Measurements from ENCODE around the gene SKAP1. TPM values are rescaled to one million over a fixed set of nuclear protein-coding genes. Genes with fewer than 3 reads are reported as not detected.
"Not testable (repeated sequence)": the region's sequence is repeated elsewhere in the genome, so short reads cannot be mapped to it uniquely, and the experiment has no call there.

Gene SKAP1
- total RNA-seq, 1 donor from 2014 or later: not detected

DNA sequence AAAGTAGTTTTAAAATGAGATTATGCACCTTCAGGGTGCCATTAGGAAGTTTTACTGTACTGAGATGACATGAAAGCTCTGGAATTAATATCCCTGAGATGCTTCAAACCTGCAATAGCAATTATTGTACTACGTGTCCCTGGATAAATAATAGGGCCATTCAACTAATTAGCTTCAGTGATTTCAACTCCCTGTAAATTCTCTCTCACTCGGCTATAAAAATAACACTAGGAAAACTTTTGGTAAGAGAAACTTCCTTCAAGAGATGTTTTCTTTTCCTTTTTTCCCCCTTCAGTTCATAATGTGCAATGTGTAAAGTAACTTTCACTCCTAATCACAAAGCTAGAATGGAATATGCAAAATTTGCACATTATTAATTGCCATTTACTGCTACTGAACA lies 176.0 kb downstream of the SKAP1 start:
- no peak overlapping the region for H3K27ac Mint-ChIP-seq (ENCODE audit: unreplicated experiment)
- no peaks in the 10 kb centered on the region for H3K36me3 Mint-ChIP-seq (ENCODE audit: unreplicated experiment)
- H3K4me3 Mint-ChIP-seq (ENCODE audit: unreplicated experiment): no peak overlapping the region
- H3K9me3 Mint-ChIP-seq (ENCODE audit: unreplicated experiment): no peaks in the 10 kb centered on the region
- peaks cover 6% of the 10 kb centered on the region for H3K4me1 Mint-ChIP-seq (ENCODE audit: low read depth, unreplicated experiment)
- TF ChIP-seq, protein P1, sequence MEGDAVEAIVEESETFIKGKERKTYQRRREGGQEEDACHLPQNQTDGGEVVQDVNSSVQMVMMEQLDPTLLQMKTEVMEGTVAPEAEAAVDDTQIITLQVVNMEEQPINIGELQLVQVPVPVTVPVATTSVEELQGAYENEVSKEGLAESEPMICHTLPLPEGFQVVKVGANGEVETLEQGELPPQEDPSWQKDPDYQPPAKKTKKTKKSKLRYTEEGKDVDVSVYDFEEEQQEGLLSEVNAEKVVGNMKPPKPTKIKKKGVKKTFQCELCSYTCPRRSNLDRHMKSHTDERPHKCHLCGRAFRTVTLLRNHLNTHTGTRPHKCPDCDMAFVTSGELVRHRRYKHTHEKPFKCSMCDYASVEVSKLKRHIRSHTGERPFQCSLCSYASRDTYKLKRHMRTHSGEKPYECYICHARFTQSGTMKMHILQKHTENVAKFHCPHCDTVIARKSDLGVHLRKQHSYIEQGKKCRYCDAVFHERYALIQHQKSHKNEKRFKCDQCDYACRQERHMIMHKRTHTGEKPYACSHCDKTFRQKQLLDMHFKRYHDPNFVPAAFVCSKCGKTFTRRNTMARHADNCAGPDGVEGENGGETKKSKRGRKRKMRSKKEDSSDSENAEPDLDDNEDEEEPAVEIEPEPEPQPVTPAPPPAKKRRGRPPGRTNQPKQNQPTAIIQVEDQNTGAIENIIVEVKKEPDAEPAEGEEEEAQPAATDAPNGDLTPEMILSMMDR (IDR thresholded peaks at IDR 0.05; ENCODE audit: partially characterized antibody, unreplicated experiment): no peak
- DNase-seq: no peak
- no peaks in the 10 kb centered on the region for H3K27me3 Mint-ChIP-seq (ENCODE audit: unreplicated experiment)

GRCh38 chr17:48251950-48252349 lies 178.1 kb downstream of the SKAP1 start:
- peaks cover 2% of the 10 kb centered on the region for H3K9me3 Mint-ChIP-seq (ENCODE audit: unreplicated experiment)
- TF ChIP-seq, protein P1 (IDR thresholded peaks at IDR 0.05; ENCODE audit: partially characterized antibody, unreplicated experiment): no peak
- H3K27me3 Mint-ChIP-seq (ENCODE audit: unreplicated experiment): no peaks in the 10 kb centered on the region
- H3K4me1 Mint-ChIP-seq (ENCODE audit: low read depth, unreplicated experiment): peaks cover 6% of the 10 kb centered on the region
- H3K4me3 Mint-ChIP-seq (ENCODE audit: unreplicated experiment): no peak overlapping the region
- H3K27ac Mint-ChIP-seq (ENCODE audit: unreplicated experiment): no peak overlapping the region
- H3K36me3 Mint-ChIP-seq (ENCODE audit: unreplicated experiment): no peaks in the 10 kb centered on the region
- DNase-seq: no peak

- H3K36me3 Mint-ChIP-seq (ENCODE audit: unreplicated experiment): no peaks in the 10 kb centered on the region
- H3K27ac Mint-ChIP-seq (ENCODE audit: unreplicated experiment): no peak overlapping the region
- TF ChIP-seq, protein P1 (IDR thresholded peaks at IDR 0.05; ENCODE audit: partially characterized antibody, unreplicated experiment): no peak
- peaks cover 2% of the 10 kb centered on the region for H3K9me3 Mint-ChIP-seq (ENCODE audit: unreplicated experiment)
- DNase-seq: no peak
- no peak overlapping the region for H3K4me3 Mint-ChIP-seq (ENCODE audit: unreplicated experiment)
- H3K4me1 Mint-ChIP-seq (ENCODE audit: low read depth, unreplicated experiment): peaks cover 3% of the 10 kb centered on the region
- no peaks in the 10 kb centered on the region for H3K27me3 Mint-ChIP-seq (ENCODE audit: unreplicated experiment)
Measured at GRCh38 chr17:48250949-48251348, 179.1 kb downstream of the SKAP1 start.

DNA sequence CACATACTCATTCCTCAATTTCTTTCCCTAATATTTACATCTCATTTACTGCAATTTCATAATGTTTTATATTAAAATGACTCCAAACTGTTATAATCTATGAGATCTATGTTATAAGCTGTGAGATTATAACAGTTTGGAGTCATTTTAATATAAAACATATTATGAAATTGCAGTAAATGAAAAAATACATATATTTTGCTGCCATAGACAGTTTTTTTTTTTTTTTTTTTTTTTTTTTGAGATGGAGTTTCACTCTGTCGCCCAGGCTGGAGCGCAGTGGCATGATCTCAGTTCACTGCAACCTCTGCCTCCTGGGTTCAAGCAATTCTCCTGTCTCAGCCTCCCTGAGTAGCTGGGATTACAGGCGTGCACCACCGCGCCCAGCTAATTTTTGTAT lies 180.0 kb downstream of the SKAP1 start:
- not testable (repeated sequence) for H3K9me3 Mint-ChIP-seq (ENCODE audit: unreplicated experiment); H3K4me3 Mint-ChIP-seq (ENCODE audit: unreplicated experiment); H3K4me1 Mint-ChIP-seq (ENCODE audit: low read depth, unreplicated experiment)

DNA sequence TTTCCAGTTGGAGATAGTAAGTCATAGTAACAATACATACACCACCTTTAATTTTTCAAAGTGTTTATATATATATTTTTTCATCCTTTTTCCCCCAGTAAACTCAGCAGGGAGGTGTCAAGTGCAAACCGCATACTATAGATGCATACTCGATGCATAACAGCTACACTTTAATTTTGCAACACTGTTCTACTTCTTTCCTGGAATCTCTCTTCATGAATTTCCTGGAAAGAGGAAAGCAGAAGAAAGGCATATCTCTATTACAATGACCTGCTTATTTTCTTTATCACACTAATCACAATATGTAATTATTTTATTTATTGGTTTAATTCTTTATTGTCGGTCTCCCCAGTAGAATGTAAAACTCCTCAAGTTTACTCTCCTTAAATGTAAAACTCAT lies 182.4 kb downstream of the SKAP1 start:
- Mint-ChIP-seq H3K27ac (ENCODE audit: unreplicated experiment) (no peak overlapping the region), H3K4me3 (ENCODE audit: unreplicated experiment) (no peak overlapping the region), H3K9me3 (ENCODE audit: unreplicated experiment) (peaks cover 2% of the 10 kb centered on the region), H3K36me3 (ENCODE audit: unreplicated experiment) (no peaks in the 10 kb centered on the region), H3K27me3 (ENCODE audit: unreplicated experiment) (no peaks in the 10 kb centered on the region), H3K4me1 (ENCODE audit: low read depth, unreplicated experiment) (peaks cover 15% of the 10 kb centered on the region)
- TF ChIP-seq, protein P1 (IDR thresholded peaks at IDR 0.05; ENCODE audit: partially characterized antibody, unreplicated experiment): no peak
- no peak for DNase-seq

More for the DNA sequence above, 180.0 kb downstream of the SKAP1 start:
- not testable (repeated sequence) for H3K27me3 Mint-ChIP-seq (ENCODE audit: unreplicated experiment); H3K27ac Mint-ChIP-seq (ENCODE audit: unreplicated experiment); DNase-seq; H3K36me3 Mint-ChIP-seq (ENCODE audit: unreplicated experiment)

GRCh38 chr17:48247038-48247437 lies 183.0 kb downstream of the SKAP1 start:
- H3K9me3 Mint-ChIP-seq (ENCODE audit: unreplicated experiment): peaks cover 2% of the 10 kb centered on the region
- H3K4me3 Mint-ChIP-seq (ENCODE audit: unreplicated experiment): no peak overlapping the region
- no peaks in the 10 kb centered on the region for H3K27me3 Mint-ChIP-seq (ENCODE audit: unreplicated experiment)
- no peak overlapping the region for H3K27ac Mint-ChIP-seq (ENCODE audit: unreplicated experiment)
- H3K4me1 Mint-ChIP-seq (ENCODE audit: low read depth, unreplicated experiment): peaks cover 15% of the 10 kb centered on the region
- no peaks in the 10 kb centered on the region for H3K36me3 Mint-ChIP-seq (ENCODE audit: unreplicated experiment)
- TF ChIP-seq, protein P1 (IDR thresholded peaks at IDR 0.05; ENCODE audit: partially characterized antibody, unreplicated experiment): no peak
- no peak for DNase-seq
